BJ (cell line): ENCODE data around the gene HBA2. TPM values are rescaled to one million over a fixed set of nuclear protein-coding genes. Genes with fewer than 3 reads are reported as not detected.
"Not testable (repeated sequence)": the region's sequence is repeated elsewhere in the genome, so short reads cannot be mapped to it uniquely, and the experiment has no call there.

Source experiments
- CTCF ChIA-PET: fragments of 350-600 bp; formaldehyde crosslinking; extraction: SDS; loops from one replicate; lab custom pipeline; 2021; ENCODE audit warnings: antibody characterized with exemption, inconsistent platforms; lab: Yijun Ruan, JAX
- POLR2A ChIA-PET: fragments of 300-600 bp; sonication (Branson Sonifier 250); formaldehyde crosslinking; extraction: SDS; loops from one replicate; lab custom pipeline; 2021; ENCODE audit warnings: antibody characterized with exemption; lab: Charles Lee
- DNase-seq: peaks from one replicate; pipeline ENCODE4 v3.0.0-alpha.2; 2011; ENCODE audit warnings: low read depth
- H3K27me3 ChIP-seq: 2 replicates; pipeline ENCODE4 v1.6.0; 2011; ENCODE audit warnings: low read length; ENCODE audit not compliant: control insufficient read depth, insufficient read depth
- H3K36me3 ChIP-seq: 2 replicates; pipeline ENCODE4 v1.5.1; 2011; ENCODE audit warnings: low read length; ENCODE audit not compliant: control insufficient read depth, insufficient read depth
- H3K4me3 ChIP-seq: 2 replicates; pipeline ENCODE4 v1.5.1; 2011; ENCODE audit warnings: low read depth, mild to moderate bottlenecking, control low read depth, low read length
- CTCF ChIP-seq: IDR thresholded peaks from 2 replicates; pipeline ENCODE4 v1.5.1; 2011; ENCODE audit warnings: low read depth, mild to moderate bottlenecking, control low read depth, inconsistent platforms, low read length, moderate library complexity; ENCODE audit not compliant: insufficient read depth
- polyA minus RNA-seq: library from RNA; depleted of rRNA, polyadenylated mRNA; stranded (reverse); fragments of >200 nt; gene quantifications from 2 replicates; pipeline ENCODE4 v1.2.3, GENCODE V29; 2011; rRNA and poly(A)+ RNA removed
- polyA plus RNA-seq: library from polyadenylated mRNA; depleted of rRNA; stranded (reverse); fragments of >200 nt; gene quantifications from 2 replicates; pipeline ENCODE4 v1.2.3, GENCODE V29; 2011; rRNA removed

The HBA2 gene
- 0.17 TPM in 1 of 2 replicates, not detected in the other for polyA plus RNA-seq
- 0.81 TPM in 1 of 2 replicates, not detected in the other for polyA minus RNA-seq

DNA sequence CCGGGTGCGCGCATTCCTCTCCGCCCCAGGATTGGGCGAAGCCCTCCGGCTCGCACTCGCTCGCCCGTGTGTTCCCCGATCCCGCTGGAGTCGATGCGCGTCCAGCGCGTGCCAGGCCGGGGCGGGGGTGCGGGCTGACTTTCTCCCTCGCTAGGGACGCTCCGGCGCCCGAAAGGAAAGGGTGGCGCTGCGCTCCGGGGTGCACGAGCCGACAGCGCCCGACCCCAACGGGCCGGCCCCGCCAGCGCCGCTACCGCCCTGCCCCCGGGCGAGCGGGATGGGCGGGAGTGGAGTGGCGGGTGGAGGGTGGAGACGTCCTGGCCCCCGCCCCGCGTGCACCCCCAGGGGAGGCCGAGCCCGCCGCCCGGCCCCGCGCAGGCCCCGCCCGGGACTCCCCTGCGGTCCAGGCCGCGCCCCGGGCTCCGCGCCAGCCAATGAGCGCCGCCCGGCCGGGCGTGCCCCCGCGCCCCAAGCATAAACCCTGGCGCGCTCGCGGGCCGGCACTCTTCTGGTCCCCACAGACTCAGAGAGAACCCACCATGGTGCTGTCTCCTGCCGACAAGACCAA lies at the start of gene HBA2:
TSS of gene HBA2 (plus strand) at position 503 of the 568 bp plus-strand sequence. CDS start at position 540, 37 bp downstream.
- H3K36me3 ChIP-seq, DNase-seq, POLR2A ChIA-PET, H3K4me3 ChIP-seq: not testable (repeated sequence)
- CTCF ChIA-PET, result interaction anchor here (1.0 kb wide), 1 partner anchor 9 kb away, joined by 3 read pairs; no protein-coding TSS in a partner anchor
- peaks cover 25% of the 10 kb centered on the region for H3K27me3 ChIP-seq

GRCh38 chr16:123558-124350 lies 48.9 kb upstream of the HBA2 start:
- POLR2A ChIA-PET, H3K4me3 ChIP-seq, H3K36me3 ChIP-seq, H3K27me3 ChIP-seq, DNase-seq: not testable (repeated sequence)
- CTCF ChIA-PET, result interaction anchor here (1.0 to 1.5 kb wide), 2 partner anchors 27 to 58 kb away, joined by 3 to 7 read pairs; no protein-coding TSS in a partner anchor

DNA sequence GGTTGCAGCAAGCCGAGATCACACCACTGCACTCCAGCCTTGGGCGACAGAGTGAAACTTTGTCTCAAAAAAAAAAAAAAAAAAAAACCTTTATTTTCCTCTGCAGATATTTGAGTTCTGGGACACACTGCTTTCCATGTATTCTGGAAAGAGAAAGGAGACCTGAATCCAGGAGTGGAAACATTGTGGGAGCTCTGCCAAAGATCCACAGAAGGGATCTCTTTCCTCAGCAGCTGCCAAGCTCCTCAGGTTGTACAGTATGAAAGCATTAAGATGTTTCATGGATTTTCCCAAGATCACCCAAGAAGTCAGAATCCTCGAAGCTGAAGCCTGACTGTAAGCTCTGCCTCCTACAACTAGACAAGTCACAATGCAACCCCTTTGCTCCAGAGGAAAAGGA lies 47.7 kb upstream of the HBA2 start:
- Histone ChIP-seq H3K4me3 (no peak overlapping the region), H3K27me3 (no peaks in the 10 kb centered on the region), H3K36me3 (no peaks in the 10 kb centered on the region; the same call in none of the 2 replicates)
- TF ChIP-seq CTCF, result no peak
- ChIA-PET POLR2A (no interaction called here), CTCF (interaction anchor here (0.8 to 3.1 kb wide), 3 partner anchors 8 to 59 kb away, joined by 3 to 8 read pairs (median 7); no protein-coding TSS in a partner anchor)
- DNase-seq, result no peak

DNA sequence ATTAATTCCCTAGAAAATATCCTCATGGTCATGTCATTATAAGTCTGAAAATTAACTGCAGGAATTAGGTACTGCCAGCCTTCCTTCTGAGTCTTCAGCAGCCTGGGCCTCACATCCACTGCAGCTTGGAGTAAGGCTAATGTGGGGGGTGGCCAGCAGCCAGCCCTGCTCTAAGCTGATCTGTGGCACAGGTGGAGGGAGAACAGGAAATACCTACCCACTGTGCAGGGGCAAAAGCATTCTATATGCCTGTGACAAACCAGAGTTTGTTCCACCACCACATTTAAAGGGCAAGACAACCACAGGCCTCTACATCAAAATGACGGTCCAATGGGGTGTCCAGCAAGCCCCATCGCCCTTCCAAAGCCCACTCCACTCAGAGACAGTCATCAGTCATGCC lies 43.6 kb upstream of the HBA2 start:
- POLR2A ChIA-PET, result no interaction called here

DNA sequence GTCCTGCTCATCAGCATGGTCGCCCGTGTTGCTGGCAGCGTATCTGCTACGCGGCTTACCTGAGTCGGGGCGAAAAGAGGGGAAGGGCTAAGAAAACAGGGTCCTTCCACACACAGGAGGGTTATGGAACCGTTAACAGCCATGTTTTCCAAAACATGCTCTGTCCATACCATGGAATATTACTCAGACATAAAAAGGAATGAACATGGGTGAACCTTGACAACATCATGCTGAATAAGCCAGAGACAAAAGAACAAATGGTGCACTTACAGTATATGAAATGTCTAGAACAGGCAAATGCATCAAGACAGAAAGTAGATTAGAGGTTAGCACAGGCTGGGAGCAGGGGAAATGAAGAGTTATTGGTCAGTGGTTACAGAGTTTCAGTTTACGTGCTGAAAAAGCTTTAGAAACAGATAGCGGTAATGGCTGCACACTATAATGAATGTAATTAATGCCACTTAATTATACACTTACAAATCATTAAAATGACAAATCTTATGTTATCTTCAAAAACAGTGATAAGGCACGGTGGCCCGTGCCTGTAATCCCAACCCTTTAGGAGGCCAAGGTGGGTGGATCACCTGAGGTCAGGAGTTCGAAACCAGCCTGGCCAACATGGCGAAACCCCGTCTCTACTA lies 42.0 kb upstream of the HBA2 start:
- ChIA-PET CTCF (no interaction called here), POLR2A (no interaction called here)
- no peaks in the 10 kb centered on the region; the same call in 1 of the 2 replicates for H3K36me3 ChIP-seq
- H3K27me3 ChIP-seq, result no peaks in the 10 kb centered on the region
- no peak for DNase-seq
- TF ChIP-seq CTCF, result no peak
- no peak overlapping the region for H3K4me3 ChIP-seq

More for the DNA sequence above, 43.6 kb upstream of the HBA2 start:
- no peaks in the 10 kb centered on the region for H3K27me3 ChIP-seq
- no peak for TF ChIP-seq CTCF
- no peak for DNase-seq
- CTCF ChIA-PET, result interaction anchor here (2.7 kb wide), 1 partner anchor 11 kb away, joined by 14 read pairs; no protein-coding TSS in a partner anchor
- no peak overlapping the region for H3K4me3 ChIP-seq
- H3K36me3 ChIP-seq, result no peaks in the 10 kb centered on the region; the same call in 1 of the 2 replicates

GRCh38 chr16:132120-132519 lies 40.6 kb upstream of the HBA2 start:
- Histone ChIP-seq H3K27me3 (no peaks in the 10 kb centered on the region), H3K4me3 (no peak overlapping the region), H3K36me3 (no peaks in the 10 kb centered on the region)
- no peak for TF ChIP-seq CTCF
- no peak for DNase-seq
- ChIA-PET POLR2A (no interaction called here), CTCF (no interaction called here)
